ENCODE data around the gene RAVER2. TPM values are rescaled to one million over a fixed set of nuclear protein-coding genes. Genes with fewer than 3 reads are reported as not detected.

The RAVER2 gene
- total and polyA plus RNA-seq, 2 of the 13 experiments (the other 11 are each of a cell fraction or from before 2014, with no cell fraction given), result 11.4 to 15.4 TPM

DNA sequence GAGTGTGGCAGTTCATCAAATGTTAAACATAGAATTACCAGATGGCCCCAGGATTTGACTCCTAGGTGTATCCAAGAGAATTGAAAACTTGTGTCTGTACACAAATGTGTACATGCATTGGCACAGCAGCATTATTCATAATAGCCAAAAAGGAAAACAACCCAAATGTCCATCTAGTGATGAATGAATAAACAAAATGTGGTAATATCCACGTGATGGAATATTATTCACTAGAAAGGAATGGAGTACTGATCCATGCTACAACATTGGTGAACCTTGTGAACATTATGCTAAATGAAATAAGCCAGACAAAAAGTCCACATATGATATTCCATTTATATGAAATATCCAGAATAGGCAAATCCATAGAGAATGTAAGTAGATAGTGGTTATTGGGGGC, 77.7 kb downstream of the RAVER2 start:
- H3K36me3 ChIP-seq (replicated peaks in 1 of 2; ENCODE audit: control insufficient read depth in 1 of 2, insufficient read depth in 2 of 2, low read length in 2 of 2), result no peaks in the 10 kb centered on the region
- in situ Hi-C loops (cut with HindIII; ENCODE audit: extremely low pct_ligation_motif_present, low pct_unique_long_range_greater_than_20kb), result loop anchor here (5.0 kb wide), 1 partner anchor 555 kb away; no protein-coding TSS in a partner anchor
- H3K27ac ChIP-seq (ENCODE audit: extremely low read length, insufficient read depth, low read length), result no peak overlapping the region
- WGBS (ENCODE audit: low lambda C conversion rate), result 94% methylated on average over 1 of the region's 1 CpG
- FAIRE-seq (no peak), ATAC-seq (no peak), DNase-seq (ENCODE audit: low spot score) (no peak)
- peaks cover 1% of the 10 kb centered on the region for H3K4me1 ChIP-seq (ENCODE audit: insufficient read depth, low read length)
- H3K9ac ChIP-seq (ENCODE audit: insufficient read depth, low read depth, low read length), result no peak overlapping the region
- POLR2A ChIA-PET, result no interaction called here
- BruUV-seq (replicated peaks), result no TSS peak
- no peaks in the 10 kb centered on the region; a peak in 1 of 5 replicates for H3K27me3 ChIP-seq (ENCODE audit: control insufficient read depth in 1 of 2, insufficient read depth in 2 of 2, low read length in 2 of 2)
- H4K20me1 ChIP-seq (ENCODE audit: insufficient read depth, low read length), result no peaks in the 10 kb centered on the region
- no peak overlapping the region for H3K4me3 ChIP-seq (replicated peaks in 1 of 3; ENCODE audit: insufficient read depth in 1 of 3, low read depth in 2 of 3, low read length in 3 of 3)
- H3K4me2 ChIP-seq (ENCODE audit: low read depth, low read length), result no peak overlapping the region
- no peaks in the 10 kb centered on the region for H3K9me3 ChIP-seq (ENCODE audit: low read length)
- no peaks in the 10 kb centered on the region for H3K79me2 ChIP-seq (ENCODE audit: insufficient read depth, low read length)
- intact Hi-C loops (cut with micrococcal nuclease; ENCODE audit: unreplicated experiment), result no loop called here
- CTCF ChIA-PET (ENCODE audit: low intra/inter-chr PET ratio, low total read pairs), result interaction anchor here (0.9 to 2.2 kb wide), 2 partner anchors 136 to 554 kb away, joined by 3 to 19 read pairs; no protein-coding TSS in a partner anchor
- TF ChIP-seq BCL6 (CRISPR knock-in tag; IDR thresholded peaks at IDR 0.05), result no peak
- no peak for TF ChIP-seq ZNF644 (CRISPR knock-in tag; IDR thresholded peaks at IDR 0.05; ENCODE audit: low read depth)
- TF ChIP-seq NCOR1 (IDR thresholded peaks at IDR 0.05; ENCODE audit: borderline replicate concordance, low read length), result no peak
- no peak for TF ChIP-seq HOXD1 (CRISPR knock-in tag; IDR thresholded peaks at IDR 0.05)
- no peak for TF ChIP-seq YEATS4 (CRISPR knock-in tag; IDR thresholded peaks at IDR 0.05; ENCODE audit: borderline replicate concordance)
- TF ChIP-seq MEIS2 (CRISPR knock-in tag; IDR thresholded peaks at IDR 0.05), result no peak
- TF ChIP-seq ZNF678 (CRISPR knock-in tag; IDR thresholded peaks at IDR 0.05), result no peak
- TF ChIP-seq TOE1 (CRISPR knock-in tag; IDR thresholded peaks at IDR 0.05), result no peak
- TF ChIP-seq AHR (CRISPR knock-in tag; IDR thresholded peaks at IDR 0.05), result no peak
- TF ChIP-seq KAT8 (CRISPR knock-in tag; IDR thresholded peaks at IDR 0.05), result no peak
- no peak overlapping the region for H2AFZ ChIP-seq (ENCODE audit: low read length)
